Subcutaneous abdominal adipose tissue (tissue), 5 donors: Measurements from ENCODE around the gene FHL1.

ENCODE experiments used
- H3K27ac ChIP-seq: one replicate; pipeline ENCODE4 v1.7.0; 2013; ENCODE audit warnings: low read depth, mild to moderate bottlenecking, inconsistent platforms, low read length, moderate library complexity
- H3K27me3 ChIP-seq, 5 donors: one replicate each; pipeline ENCODE4 v1.7.0; 2013; ENCODE audit warnings: low read length in 5 of 5, inconsistent platforms in 1 of 5; ENCODE audit not compliant: control insufficient read depth in 5 of 5, insufficient read depth in 4 of 5
- H3K36me3 ChIP-seq, 5 donors: one replicate each; pipeline ENCODE4 v1.7.0; 2013; ENCODE audit warnings: low read length in 5 of 5; ENCODE audit not compliant: control insufficient read depth in 5 of 5, insufficient read depth in 5 of 5
- H3K4me1 ChIP-seq, 5 donors: one replicate each; pipeline ENCODE4 v1.7.0; 2013; ENCODE audit warnings: low read length in 5 of 5, mild to moderate bottlenecking in 3 of 5, moderate library complexity in 1 of 5; ENCODE audit not compliant: control insufficient read depth in 5 of 5, insufficient read depth in 5 of 5
- H3K4me3 ChIP-seq, 5 donors: one replicate each; pipeline ENCODE4 v1.7.0; 2013; ENCODE audit warnings: low read length in 5 of 5, low read depth in 1 of 5
- H3K9ac ChIP-seq, 5 donors: one replicate each; pipeline ENCODE4 v1.7.0; 2013; ENCODE audit warnings: low read length in 5 of 5, mild to moderate bottlenecking in 4 of 5, moderate library complexity in 3 of 5
- H3K9me3 ChIP-seq, 5 donors: one replicate each; pipeline ENCODE4 v1.7.0; 2013; ENCODE audit warnings: low read length in 5 of 5; ENCODE audit not compliant: control insufficient read depth in 5 of 5
- donor health status: healthy.
- donor health status: healthy.
- donor health status: healthy.
- donor health status: healthy.
- donor health status: healthy.

FHL1 gene

DNA sequence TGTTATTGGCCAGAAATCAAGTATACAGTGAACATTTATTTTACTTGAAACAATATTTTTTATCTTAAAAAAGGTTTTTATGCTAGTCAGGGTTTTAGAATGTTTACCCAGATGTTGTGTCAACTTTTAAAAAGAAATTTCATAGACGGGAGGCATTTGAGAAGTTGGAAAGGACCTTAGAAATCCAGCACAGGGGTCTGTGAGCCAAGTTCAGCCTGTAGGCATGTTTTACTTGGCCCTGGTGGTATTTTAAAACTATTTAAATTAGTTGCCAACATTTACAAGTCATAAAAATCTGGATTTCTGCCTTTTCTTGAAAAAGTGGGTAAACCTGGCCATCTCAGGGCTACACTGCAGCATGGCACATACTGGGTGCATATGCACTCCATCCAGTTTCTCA, 25.5 kb upstream of the FHL1 start:
- Histone ChIP-seq H3K4me3 (no peak overlapping the region), H3K9me3 (no peaks in the 10 kb centered on the region), H3K27ac (no peak overlapping the region), H3K4me1 (peaks cover 0 to 3% (median 0%) of the 10 kb centered on the region in 5 donors), H3K27me3 (peaks cover 0 to 5% (median 0%) of the 10 kb centered on the region in 5 donors), H3K9ac (no peak overlapping the region), H3K36me3 (no peaks in the 10 kb centered on the region)

DNA sequence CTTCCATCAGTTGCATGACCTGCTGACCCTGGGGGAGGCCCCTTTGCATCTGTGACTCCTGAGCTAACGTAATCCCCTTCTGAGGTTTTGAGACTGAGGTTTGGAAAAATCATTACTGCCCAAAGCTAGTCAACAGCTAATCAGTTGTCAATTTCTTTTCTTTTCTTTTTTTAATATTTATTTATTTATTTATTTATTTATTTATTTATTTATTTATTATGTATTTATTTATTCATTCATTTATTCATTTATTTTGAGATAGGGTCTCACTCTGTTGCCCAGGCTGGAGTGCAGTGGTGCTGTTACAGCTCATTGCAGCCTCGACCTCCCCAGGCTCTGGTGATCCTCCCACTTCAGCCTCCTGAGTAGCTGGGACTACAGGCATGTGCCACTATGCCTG, 25.1 kb upstream of the FHL1 start:
- Histone ChIP-seq H3K27ac (no peak overlapping the region), H3K9me3 (no peaks in the 10 kb centered on the region), H3K4me1 (peaks cover 0 to 3% (median 0%) of the 10 kb centered on the region in 5 donors), H3K36me3 (no peaks in the 10 kb centered on the region), H3K4me3 (no peak overlapping the region), H3K9ac (no peak overlapping the region), H3K27me3 (peaks cover 0 to 5% (median 0%) of the 10 kb centered on the region in 5 donors)

DNA sequence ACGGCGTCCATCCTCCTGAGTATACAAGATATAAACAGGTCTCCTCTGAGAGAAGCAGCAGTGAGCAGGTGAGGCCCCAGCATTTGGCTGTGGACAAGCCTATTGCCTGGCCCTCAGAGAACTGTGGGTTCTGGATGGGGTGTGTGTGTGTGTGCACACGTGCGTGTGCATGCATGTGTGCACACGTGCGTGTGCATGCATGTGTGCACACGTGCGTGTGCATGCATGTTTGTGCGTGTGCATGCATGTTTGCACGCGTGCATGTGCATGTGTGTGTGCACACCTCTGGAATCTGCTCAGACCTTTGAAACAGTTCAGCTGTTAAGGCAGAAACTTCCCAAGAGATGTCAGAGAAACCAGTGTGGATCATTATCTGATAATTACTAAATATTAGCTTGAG, 22.2 kb upstream of the FHL1 start:
- Histone ChIP-seq H3K27me3 (peaks cover 0 to 7% (median 0%) of the 10 kb centered on the region in 5 donors), H3K9me3 (no peaks in the 10 kb centered on the region), H3K4me3 (no peak overlapping the region), H3K27ac (no peak overlapping the region), H3K9ac (no peak overlapping the region), H3K36me3 (no peaks in the 10 kb centered on the region), H3K4me1 (peaks cover 0 to 3% (median 0%) of the 10 kb centered on the region in 5 donors)

DNA sequence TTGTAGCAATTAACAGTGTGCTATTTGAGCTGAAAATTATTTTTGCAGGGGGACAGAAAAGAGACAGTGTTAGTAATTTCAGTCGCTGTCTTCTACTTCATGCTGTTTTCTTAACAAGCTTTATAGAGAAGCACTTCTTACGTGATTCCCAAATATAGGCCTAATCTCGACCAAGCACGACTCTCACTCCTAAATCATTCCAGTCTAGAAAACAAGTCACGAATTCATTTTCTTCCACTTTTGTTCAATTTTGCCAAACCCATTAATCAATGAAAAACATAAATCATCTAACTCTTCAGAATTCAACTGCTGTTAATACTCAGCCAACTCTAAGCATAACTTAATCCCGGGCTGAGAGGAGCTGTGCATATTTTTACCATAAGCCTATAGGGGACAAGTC, 21.0 kb upstream of the FHL1 start:
- Histone ChIP-seq H3K36me3 (no peaks in the 10 kb centered on the region), H3K9ac (no peak overlapping the region), H3K27me3 (peaks cover 0 to 7% (median 0%) of the 10 kb centered on the region in 5 donors), H3K4me1 (peaks cover 0 to 3% (median 0%) of the 10 kb centered on the region in 5 donors), H3K27ac (no peak overlapping the region), H3K4me3 (no peak overlapping the region), H3K9me3 (no peaks in the 10 kb centered on the region)

DNA sequence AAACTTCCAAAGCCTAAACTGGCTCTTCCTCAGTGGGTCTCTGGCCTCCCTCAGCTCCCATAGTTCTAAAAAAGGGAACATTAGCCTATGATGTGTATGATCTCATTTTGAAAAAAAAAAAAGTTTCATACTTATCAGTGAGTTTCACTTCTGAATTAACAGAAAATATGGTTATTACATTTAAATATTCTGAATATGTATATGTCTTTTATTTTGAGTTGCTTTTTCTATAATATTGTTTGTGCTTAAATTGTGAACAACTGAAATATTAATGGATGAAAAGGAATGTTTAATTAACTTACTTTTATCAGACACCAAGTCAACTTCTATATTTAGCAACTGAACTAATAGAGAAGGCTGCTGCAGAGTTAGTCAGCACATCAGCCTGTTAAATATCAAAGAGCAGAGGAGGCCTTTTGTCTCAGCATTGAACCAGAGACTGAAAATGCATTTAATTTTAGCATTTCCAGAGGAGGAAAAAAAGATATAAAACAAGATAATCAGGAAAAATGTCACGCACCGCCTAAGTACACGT, 20.4 kb upstream of the FHL1 start:
- Histone ChIP-seq H3K27me3 (peaks cover 0 to 7% (median 0%) of the 10 kb centered on the region in 5 donors), H3K4me3 (no peak overlapping the region), H3K9ac (no peak overlapping the region), H3K36me3 (no peaks in the 10 kb centered on the region), H3K4me1 (peaks cover 0 to 2% (median 0%) of the 10 kb centered on the region in 5 donors), H3K9me3 (no peaks in the 10 kb centered on the region), H3K27ac (no peak overlapping the region)

DNA sequence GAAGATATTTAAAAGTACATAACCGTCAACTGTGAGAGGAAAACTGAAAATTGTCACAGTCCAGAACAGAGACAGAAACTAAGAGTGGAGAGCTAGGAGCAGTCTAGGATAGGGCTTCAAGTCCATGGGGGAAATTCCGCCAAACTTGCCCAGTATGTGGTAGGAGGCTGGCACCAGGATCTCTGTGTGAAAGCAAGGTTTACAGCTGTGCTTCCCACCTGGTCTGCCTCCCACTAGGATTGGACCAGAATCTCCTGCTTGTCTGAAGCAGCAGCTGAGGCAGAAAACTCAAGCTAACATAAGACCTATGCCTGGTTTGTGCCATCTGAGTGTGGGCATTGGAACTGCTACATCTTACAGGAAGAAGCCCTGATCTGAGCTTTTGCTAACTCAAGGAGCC, 18.6 kb upstream of the FHL1 start:
- no peaks in the 10 kb centered on the region for H3K9me3 ChIP-seq
- no peak overlapping the region for H3K9ac ChIP-seq
- no peaks in the 10 kb centered on the region for H3K36me3 ChIP-seq
- no peak overlapping the region for H3K27ac ChIP-seq
- peaks cover 0 to 2% (median 0%) of the 10 kb centered on the region in 5 donors for H3K4me1 ChIP-seq
- H3K4me3 ChIP-seq, result no peak overlapping the region
- H3K27me3 ChIP-seq, result peaks cover 0 to 7% (median 0%) of the 10 kb centered on the region in 5 donors

DNA sequence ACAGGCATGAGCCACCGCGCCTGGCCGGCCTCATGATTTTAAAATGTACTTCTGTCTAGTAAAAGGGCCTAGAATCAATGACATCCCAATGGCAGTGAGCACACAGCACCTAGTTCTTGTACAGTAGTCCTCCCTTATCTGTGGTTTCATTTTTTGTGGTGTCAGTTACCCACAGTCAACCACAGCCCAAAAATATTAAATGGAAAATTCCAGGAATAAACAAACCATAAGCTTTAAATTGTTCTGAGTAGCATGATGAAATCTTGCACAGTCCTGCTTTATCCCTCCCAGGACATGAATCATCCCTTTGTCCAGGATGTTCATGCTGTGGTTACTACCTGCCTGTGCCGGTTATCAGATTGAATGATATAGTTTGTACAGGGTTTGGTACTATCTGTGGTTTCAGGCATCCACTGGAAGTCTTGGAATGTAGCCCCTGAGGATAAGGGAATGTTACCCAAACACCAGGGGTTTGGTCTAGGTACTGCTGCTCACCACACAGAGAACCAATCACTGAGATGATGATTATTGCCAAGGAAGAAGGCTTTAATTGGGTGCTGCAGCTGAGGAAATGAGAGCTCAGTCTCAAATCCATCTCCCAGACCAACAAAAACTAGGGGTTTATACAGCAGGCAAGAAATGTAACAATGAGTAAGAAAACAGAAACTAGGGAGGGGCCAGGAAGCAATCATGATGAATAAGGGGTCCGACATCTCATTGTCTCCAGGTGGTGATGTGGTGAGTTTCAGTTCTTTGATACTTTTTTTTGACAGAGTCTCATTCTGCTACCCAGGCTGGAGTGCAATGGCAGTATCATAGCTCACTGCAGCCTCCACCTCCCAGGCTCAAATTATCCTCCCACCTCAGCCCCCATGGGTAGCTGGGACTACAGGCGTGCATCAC, 16.2 kb upstream of the FHL1 start:
- no peaks in the 10 kb centered on the region for H3K9me3 ChIP-seq
- peaks cover 0 to 7% (median 0%) of the 10 kb centered on the region in 5 donors for H3K27me3 ChIP-seq
- no peak overlapping the region for H3K9ac ChIP-seq
- H3K4me3 ChIP-seq, result no peak overlapping the region
- peaks cover 0 to 2% (median 0%) of the 10 kb centered on the region in 5 donors for H3K4me1 ChIP-seq
- H3K27ac ChIP-seq, result no peak overlapping the region
- H3K36me3 ChIP-seq, result no peaks in the 10 kb centered on the region

DNA sequence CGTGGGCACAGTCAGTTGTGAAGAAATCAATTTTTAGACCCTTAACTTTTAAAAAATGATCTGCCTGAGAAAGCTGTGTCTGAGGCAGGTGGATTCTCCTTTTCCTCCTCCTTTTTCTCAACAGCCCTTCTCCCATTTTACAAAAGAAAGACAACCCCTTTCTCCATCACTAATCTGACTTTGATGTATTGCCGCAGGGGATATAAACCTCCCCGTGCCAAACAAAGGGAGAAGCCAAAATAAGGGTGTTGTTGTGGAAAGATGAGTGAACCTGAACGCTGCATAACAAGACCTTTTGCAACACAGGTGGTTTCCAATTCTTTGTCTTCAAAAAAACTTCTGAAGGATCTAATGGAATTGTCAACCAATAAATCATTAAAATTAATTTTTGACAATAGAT, 8.4 kb upstream of the FHL1 start:
- no peaks in the 10 kb centered on the region for H3K36me3 ChIP-seq
- no peak overlapping the region for H3K27ac ChIP-seq
- no peak overlapping the region for H3K4me3 ChIP-seq
- no peaks in the 10 kb centered on the region for H3K9me3 ChIP-seq
- no peak overlapping the region for H3K9ac ChIP-seq
- H3K4me1 ChIP-seq, result peaks cover 0 to 2% (median 0%) of the 10 kb centered on the region in 5 donors
- peaks cover 0 to 3% (median 2%) of the 10 kb centered on the region in 5 donors for H3K27me3 ChIP-seq

DNA sequence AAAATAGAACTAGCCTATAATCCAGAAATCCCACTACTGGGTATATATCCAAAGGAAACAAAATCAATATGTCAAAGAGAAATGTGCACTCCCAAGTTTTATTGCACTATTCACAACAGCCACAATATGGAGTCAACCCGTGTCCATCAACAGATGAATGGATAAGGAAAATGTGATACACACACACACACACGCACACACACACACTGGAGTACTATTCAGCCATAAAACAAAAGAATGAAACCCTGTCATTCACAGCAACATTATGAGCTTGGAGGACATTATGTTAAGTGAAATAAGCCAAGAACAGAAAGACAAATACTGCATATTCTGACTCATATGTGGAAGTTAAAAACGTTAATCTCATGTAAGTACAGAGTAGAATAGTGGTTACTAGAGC, 5.8 kb upstream of the FHL1 start:
- Histone ChIP-seq H3K4me3 (no peak overlapping the region), H3K9me3 (no peaks in the 10 kb centered on the region), H3K27ac (no peak overlapping the region), H3K27me3 (peaks cover 0 to 9% (median 2%) of the 10 kb centered on the region in 5 donors), H3K36me3 (no peaks in the 10 kb centered on the region), H3K9ac (no peak overlapping the region), H3K4me1 (peaks cover 0 to 11% (median 4%) of the 10 kb centered on the region in 5 donors)

DNA sequence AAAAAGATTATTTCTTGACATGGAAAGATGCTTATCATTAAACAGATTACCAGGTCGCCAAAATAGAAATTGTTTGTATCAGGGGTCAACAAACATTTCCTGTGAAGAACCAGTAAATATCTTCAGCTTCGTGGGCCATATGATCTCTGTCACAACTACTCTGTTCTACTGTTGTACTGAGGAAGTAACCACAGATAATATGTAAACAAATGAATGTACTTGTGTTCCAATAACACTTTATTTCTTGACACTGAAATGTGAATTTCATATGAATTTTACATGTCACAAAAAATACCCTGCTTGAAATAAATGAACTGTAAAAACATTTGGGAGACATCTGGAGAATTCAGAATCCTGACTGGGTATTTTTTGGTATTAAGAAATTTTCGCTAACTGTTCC, 4.7 kb upstream of the FHL1 start:
- Histone ChIP-seq H3K4me3 (no peak overlapping the region), H3K27ac (no peak overlapping the region), H3K36me3 (no peaks in the 10 kb centered on the region), H3K9me3 (no peaks in the 10 kb centered on the region), H3K4me1 (peaks cover 0 to 12% (median 5%) of the 10 kb centered on the region in 5 donors), H3K27me3 (peaks cover 0 to 11% (median 2%) of the 10 kb centered on the region in 5 donors), H3K9ac (no peak overlapping the region)
